HepG2 (cell line): ENCODE results near the gene IL12B. TPM values are rescaled to one million over a fixed set of nuclear protein-coding genes. Genes with fewer than 3 reads are reported as not detected.

Source experiments
- ATAC-seq: fragments of 200-7000 bp; cut with Tn5 transposase; 3 replicates; pipeline ENCODE4 v1.9.1; 2020; ENCODE audit warnings: mild to moderate bottlenecking, moderate library complexity
- BruUV-seq: library from RNA; stranded (reverse); fragments of 400-500 nt; replicated peaks from 2 replicates; lab custom pipeline; 2021; lab: Mats Ljungman, UMichigan
- CTCF ChIA-PET: fragments of 300-600 bp; formaldehyde crosslinking; extraction: SDS; loops from one replicate; lab custom pipeline; 2021; ENCODE audit warnings: low total read pairs, inconsistent platforms, low intra/inter-chr PET ratio; lab: Yijun Ruan, JAX
- POLR2A ChIA-PET: fragments of 350-600 bp; sonication (Branson Sonifier 250); formaldehyde crosslinking; loops from one replicate; lab custom pipeline; 2020; ENCODE audit warnings: antibody characterized with exemption, inconsistent platforms; lab: Yijun Ruan, JAX
- DNase-seq: peaks from one replicate; pipeline ENCODE4 v3.0.0-alpha.2; 2015; ENCODE audit warnings: low spot score
- FAIRE-seq: peaks from 3 replicates; lab custom pipeline; 2011; peaks lifted over from hg19 to GRCh38; lab: Jason Lieb, UNC
- H2AFZ ChIP-seq: one replicate; pipeline ENCODE4 v1.6.1; 2011; ENCODE audit warnings: low read length, inconsistent platforms
- H3K27ac ChIP-seq: fragments of 300-600 bp; 3 replicates; pipeline ENCODE4 v1.8.0; 2011; ENCODE audit warnings: mixed run types, mild to moderate bottlenecking, mixed read lengths, low read length, inconsistent platforms; ENCODE audit not compliant: insufficient read depth; ENCODE audit errors: extremely low read length
- H3K27me3 ChIP-seq, 2 experiments: fragments of 200-600 bp in 1 of 2; 2 replicates in 1 of 2; 3 replicates in 1 of 2; pipeline versions ENCODE4 v1.6.0 to v1.8.0; 2011; ENCODE audit warnings: low read length in 2 of 2, mild to moderate bottlenecking in 2 of 2, moderate library complexity in 2 of 2, inconsistent platforms in 1 of 2; ENCODE audit not compliant: insufficient read depth in 2 of 2, control insufficient read depth in 1 of 2
- H3K36me3 ChIP-seq, 2 experiments: fragments of 200-600 bp in 1 of 2; replicated peaks in 1 of 2; 2 replicates in 1 of 2; 3 replicates in 1 of 2; pipeline versions ENCODE4 v1.5.1 to v1.8.0; 2011; ENCODE audit warnings: low read length in 2 of 2, inconsistent platforms in 1 of 2; ENCODE audit not compliant: insufficient read depth in 2 of 2, control insufficient read depth in 1 of 2
- H3K4me1 ChIP-seq: 2 replicates; pipeline ENCODE4 v1.5.1; 2012; ENCODE audit warnings: low read length, inconsistent platforms; ENCODE audit not compliant: insufficient read depth
- H3K4me2 ChIP-seq: 2 replicates; pipeline ENCODE4 v1.6.0; 2011; ENCODE audit warnings: low read depth, low read length, inconsistent platforms
- H3K4me3 ChIP-seq, 3 experiments: fragments of 200-600 bp in 1 of 3; sonication (generic), shearing (Covaris generic) in 1 of 3; replicated peaks in 1 of 3; 2 replicates each; pipeline ENCODE4 v1.5.1; 2011 to 2016; ENCODE audit warnings: low read length in 3 of 3, inconsistent platforms in 2 of 3, low read depth in 2 of 3, mild to moderate bottlenecking in 2 of 3, control low read depth in 1 of 3, mixed read lengths in 1 of 3; ENCODE audit not compliant: insufficient read depth in 1 of 3
- H3K79me2 ChIP-seq: one replicate; pipeline ENCODE4 v1.6.1; 2011; ENCODE audit warnings: low read length, inconsistent platforms; ENCODE audit not compliant: insufficient read depth
- H3K9ac ChIP-seq: 2 replicates; pipeline ENCODE4 v1.6.0; 2011; ENCODE audit warnings: mild to moderate bottlenecking, low read depth, low read length, inconsistent platforms; ENCODE audit not compliant: insufficient read depth
- H3K9me3 ChIP-seq: 2 replicates; pipeline ENCODE4 v1.5.1; 2012; ENCODE audit warnings: mild to moderate bottlenecking, low read length
- H4K20me1 ChIP-seq: 2 replicates; pipeline ENCODE4 v1.6.0; 2011; ENCODE audit warnings: inconsistent platforms, mild to moderate bottlenecking, low read length, moderate library complexity; ENCODE audit not compliant: insufficient read depth
- AHDC1 ChIP-seq: sonication (generic); formaldehyde crosslinking; IDR thresholded peaks from 2 replicates; pipeline ENCODE4 v1.5.1; 2020; ENCODE audit warnings: mild to moderate bottlenecking, missing genetic modification reagents, borderline replicate concordance
- CBFB ChIP-seq: sonication (generic); formaldehyde crosslinking; IDR thresholded peaks from 2 replicates; pipeline ENCODE4 v1.4.0; 2020; ENCODE audit warnings: missing genetic modification reagents
- GATAD2A ChIP-seq: IDR thresholded peaks from 2 replicates; pipeline ENCODE4 v1.6.1; 2016
- HOXD1 ChIP-seq: sonication (generic); formaldehyde crosslinking; IDR thresholded peaks from 2 replicates; pipeline ENCODE4 v1.5.0; 2020; ENCODE audit warnings: missing genetic modification reagents
- ONECUT2 ChIP-seq: sonication (generic); formaldehyde crosslinking; IDR thresholded peaks from 2 replicates; pipeline ENCODE4 v1.4.0; 2020; ENCODE audit warnings: missing genetic modification reagents
- TEF ChIP-seq: sonication (generic); formaldehyde crosslinking; IDR thresholded peaks from 2 replicates; pipeline ENCODE4 v1.5.0; 2020; ENCODE audit warnings: missing genetic modification reagents
- WGBS: methylation state at CpG from one replicate; pipeline ENCODE4 v1.1.6; 2017; ENCODE audit warnings: low lambda C conversion rate; 5-methylcytosine and 5-hydroxymethylcytosine counted together
- in situ Hi-C: cut with HindIII; loops from 2 replicates; pipeline ENCODE4 v1.10.0; 2017; ENCODE audit warnings: low pct_unique_long_range_greater_than_20kb; ENCODE audit not compliant: extremely low pct_ligation_motif_present
- intact Hi-C: fragments of 100-400 bp; cut with micrococcal nuclease; formaldehyde crosslinking; loops from one replicate; pipeline ENCODE4 v1.10.0; 2022; ENCODE audit not compliant: unreplicated experiment
- polyA plus RNA-seq, 8 experiments: library from polyadenylated mRNA; depleted of rRNA in 3 of 8; stranded (reverse) in 7 of 8; unstranded in 1 of 8; fragments of >200 nt; fragmentation: Illumina TruSeq in 4 of 8; extraction: Trizol in 4 of 8; gene quantifications; 2 replicates each; pipeline versions ENCODE4 v1.2.1 to v1.2.3, GENCODE V29; 2011 to 2016; ENCODE audit warnings: low read depth in 4 of 8, missing spikeins in 1 of 8, mixed read lengths in 1 of 8; ENCODE audit not compliant: insufficient read depth in 1 of 8
- total RNA-seq, 5 experiments: library from RNA; depleted of rRNA; stranded (reverse); fragments of >200 nt; fragmentation: Illumina TruSeq; extraction: Trizol; gene quantifications; 2 replicates each; pipeline ENCODE4 v1.2.3, GENCODE V29; 2016; ENCODE audit warnings: low read depth in 1 of 5

IL12B gene
- total and polyA plus RNA-seq, 2 of the 13 experiments (the other 11 are each of a cell fraction or from before 2014, with no cell fraction given), result not detected

GRCh38 chr5:159313197-159313596 is 17.1 kb downstream of the IL12B start:
- Histone ChIP-seq H3K27ac (no peak overlapping the region), H3K79me2 (no peaks in the 10 kb centered on the region), H3K9ac (no peak overlapping the region), H3K27me3 (peaks cover 1 to 30% of the 10 kb centered on the region in 2 experiments; a peak in 3 of 5 replicates), H2AFZ (no peak overlapping the region), H3K36me3 (no peaks in the 10 kb centered on the region), H3K4me2 (no peak overlapping the region), H3K9me3 (no peaks in the 10 kb centered on the region), H3K4me3 (no peak overlapping the region), H4K20me1 (no peaks in the 10 kb centered on the region), H3K4me1 (no peaks in the 10 kb centered on the region)
- ChIA-PET CTCF (no interaction called here), POLR2A (no interaction called here)
- in situ Hi-C loops (no loop called here), intact Hi-C loops (no loop called here)
- ATAC-seq (no peak), FAIRE-seq (no peak), DNase-seq (no peak)
- BruUV-seq, result no TSS peak
- 0% methylated on average over 2 of the region's 2 CpGs for WGBS
- TF ChIP-seq HOXD1 (CRISPR knock-in tag), result no peak
- 0 out of 2 replicates have a peak, but pooled peaks have one; percentile 19 for TF ChIP-seq AHDC1 (CRISPR knock-in tag)
- TF ChIP-seq GATAD2A (CRISPR knock-in tag), result peak; percentile 28; the same call in 1 of the 2 replicates
- peak; percentile 53; the same call in 1 of the 2 replicates for TF ChIP-seq ONECUT2
- TF ChIP-seq CBFB, result no peak
- TF ChIP-seq TEF (CRISPR knock-in tag), result peak; percentile 79; the same call in 1 of the 2 replicates
